Right renal pelvis (tissue), 4 donors: ENCODE measurements around the gene CITED2. TPM values are rescaled to one million over a fixed set of nuclear protein-coding genes. Genes with fewer than 3 reads are reported as not detected.

Experiments used
- DNase-seq, 4 donors: peaks; one replicate each; pipeline ENCODE4 v3.0.0-alpha.2; 2013; ENCODE audit warnings: low read depth in 4 of 4, low spot score in 3 of 4, missing footprints in 1 of 4
- polyA plus RNA-seq, 4 donors: library from polyadenylated mRNA; unstranded; fragments of 120-200 nt; gene quantifications; one replicate each; pipeline ENCODE4 v1.2.1, GENCODE V29; 2013; ENCODE audit not compliant: insufficient read length in 4 of 4

Gene CITED2
- polyA plus RNA-seq, 4 donors = 173 to 217 (median 201) TPM

DNA sequence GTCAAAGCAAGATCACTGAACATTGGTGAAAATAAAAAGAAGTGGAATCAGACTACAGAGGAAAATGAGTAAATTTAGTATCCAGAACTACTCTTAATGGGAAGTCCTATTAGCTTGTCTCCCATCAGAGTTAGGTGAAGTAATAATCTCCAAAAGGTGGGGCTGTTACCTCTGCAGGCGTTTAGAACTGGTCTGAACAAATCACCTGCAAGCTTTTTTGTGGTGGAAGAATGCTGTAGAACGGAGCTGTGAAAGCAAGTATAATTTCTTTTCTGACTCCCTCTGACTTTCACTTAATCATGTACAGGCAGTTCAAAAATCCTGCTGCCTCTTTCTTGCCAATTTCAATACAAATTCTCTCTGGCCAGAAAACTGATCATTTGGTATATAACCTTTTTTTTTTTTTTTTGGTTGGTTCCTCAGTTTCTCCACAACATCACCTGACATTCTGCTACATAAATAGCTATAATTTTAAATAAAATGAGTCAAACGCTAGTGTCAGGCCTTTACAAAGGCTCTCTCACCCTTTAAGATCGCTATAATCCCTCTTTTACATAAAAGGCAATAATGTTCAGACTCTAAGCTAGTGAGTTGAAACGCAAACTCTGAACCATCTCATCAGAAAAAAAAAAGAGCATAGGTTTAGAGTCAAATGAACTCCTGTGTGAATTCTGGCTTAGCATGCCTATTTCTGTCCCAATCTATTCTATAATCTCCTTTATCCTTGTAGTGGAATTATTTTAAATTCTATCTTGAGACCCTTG, 38.8 kb downstream of the CITED2 start:
- DNase-seq = no peak

DNA sequence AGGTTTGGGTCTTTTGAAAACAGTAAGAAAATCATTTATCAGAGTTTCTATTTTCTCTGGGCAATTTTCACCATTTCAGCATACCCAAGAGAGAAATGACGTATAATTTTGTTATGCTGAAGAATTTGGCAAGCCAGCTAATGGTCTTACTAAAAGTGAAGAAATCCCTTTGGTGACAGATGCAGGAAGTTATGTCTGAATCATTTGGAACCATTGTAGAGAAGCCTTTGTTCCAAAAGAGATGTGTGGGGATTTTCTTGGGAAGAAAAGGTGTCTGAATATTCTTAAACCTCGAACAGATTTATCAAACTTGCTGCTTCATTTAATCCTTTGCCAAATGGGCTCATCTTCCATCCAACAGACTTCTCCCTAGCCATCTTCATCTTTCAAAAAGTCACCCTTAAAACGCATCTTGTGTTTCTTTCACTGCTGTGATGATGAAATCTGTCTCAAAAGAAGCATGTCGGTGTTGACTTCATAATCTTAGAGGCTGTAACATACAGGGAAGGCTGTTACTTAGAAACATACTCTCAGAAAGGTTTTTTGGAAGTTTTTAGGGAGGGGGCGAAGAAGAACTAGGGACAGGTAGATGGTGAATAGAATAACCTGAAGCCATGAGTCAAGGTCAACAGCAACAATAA, 39.5 kb downstream of the CITED2 start:
- no peak for DNase-seq

DNA sequence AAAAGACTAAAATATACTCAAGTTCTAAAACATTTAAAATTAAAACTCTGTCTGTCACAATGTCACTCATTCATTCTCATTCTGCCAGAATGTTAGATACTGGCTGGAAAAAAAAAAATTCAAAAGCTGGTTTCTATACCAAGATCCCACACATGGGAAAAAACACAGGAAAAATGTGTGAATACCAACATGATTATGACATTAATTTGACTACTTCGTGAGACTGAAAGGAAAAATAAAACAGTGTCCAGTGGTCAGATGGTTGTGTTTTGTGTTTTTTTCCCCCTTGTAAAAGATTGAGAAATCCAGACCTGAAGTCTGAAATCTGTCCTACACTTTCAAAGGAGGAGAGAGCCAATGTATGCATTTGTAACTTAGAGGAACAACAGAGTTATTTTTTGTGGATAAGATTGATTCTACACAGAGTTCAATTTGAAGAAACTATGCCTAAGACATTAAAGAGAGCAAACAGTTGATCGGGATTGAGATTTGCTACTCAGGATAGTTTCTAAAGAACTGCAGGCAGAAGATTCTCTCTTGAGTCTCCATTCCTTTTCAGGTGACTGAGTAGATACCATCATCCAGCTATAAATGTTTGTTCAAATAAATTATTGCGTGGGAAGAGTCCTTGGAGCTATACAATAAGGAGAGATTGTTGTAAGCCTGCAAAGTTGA, 43.5 kb downstream of the CITED2 start:
- DNase-seq = no peak

DNA sequence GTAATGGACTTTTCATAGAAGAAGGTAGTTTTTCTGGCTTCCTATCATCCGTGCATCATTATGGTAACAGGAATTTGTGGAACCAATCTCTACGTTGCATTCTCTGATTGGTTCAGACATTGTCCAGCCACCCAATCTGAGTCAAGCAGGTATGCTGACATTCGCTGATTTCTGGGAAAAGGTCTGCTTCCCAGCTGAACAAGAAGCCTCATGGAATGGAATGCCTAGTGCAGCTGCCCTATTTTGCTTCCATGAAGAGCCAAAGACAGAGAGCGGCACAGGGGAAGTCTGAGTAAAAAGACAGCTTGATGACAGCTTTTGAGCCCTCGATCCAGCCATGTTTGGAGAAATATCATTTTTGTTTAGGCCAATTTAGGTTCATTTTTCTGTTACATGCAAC, 44.1 kb downstream of the CITED2 start:
- no peak for DNase-seq

DNA sequence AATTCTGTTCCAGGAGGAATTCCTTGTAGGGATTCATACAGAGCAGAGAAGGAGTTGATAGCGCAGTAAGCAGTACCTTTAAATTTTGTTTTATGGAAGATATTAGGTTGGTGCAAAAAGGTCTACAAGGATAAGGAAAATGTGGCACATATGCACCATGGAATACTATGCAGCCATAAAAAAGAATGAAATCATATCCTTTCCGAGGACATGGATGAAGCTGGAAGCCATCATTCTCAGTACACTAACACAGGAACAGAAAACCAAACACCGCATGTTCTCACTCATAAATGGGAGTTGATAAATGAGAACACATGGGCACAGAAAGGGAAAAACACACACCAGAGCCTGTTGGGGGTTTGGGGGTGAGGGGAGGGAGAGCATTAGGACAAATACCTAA, 45.2 kb downstream of the CITED2 start:
- DNase-seq = no peak

DNA sequence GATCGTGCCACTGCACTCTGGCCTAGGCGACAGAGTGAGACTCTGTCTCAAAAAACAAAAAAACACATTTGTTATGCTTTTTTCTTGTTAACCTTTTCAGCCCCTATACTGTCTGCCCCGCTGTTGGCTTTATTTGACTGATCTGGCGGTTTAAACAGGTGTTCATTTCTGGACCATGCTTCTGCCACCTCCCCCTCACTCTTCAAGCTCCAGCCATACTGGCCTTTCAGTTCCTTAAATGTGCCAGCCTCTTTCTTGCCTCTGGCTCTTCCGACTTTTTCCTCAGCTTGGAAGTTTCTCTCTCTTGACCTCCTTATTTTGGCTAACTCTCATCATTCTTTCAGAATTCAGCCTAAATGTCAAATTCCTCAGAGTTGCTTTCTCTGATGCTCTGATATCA, 47.4 kb downstream of the CITED2 start:
- no peak for DNase-seq

DNA sequence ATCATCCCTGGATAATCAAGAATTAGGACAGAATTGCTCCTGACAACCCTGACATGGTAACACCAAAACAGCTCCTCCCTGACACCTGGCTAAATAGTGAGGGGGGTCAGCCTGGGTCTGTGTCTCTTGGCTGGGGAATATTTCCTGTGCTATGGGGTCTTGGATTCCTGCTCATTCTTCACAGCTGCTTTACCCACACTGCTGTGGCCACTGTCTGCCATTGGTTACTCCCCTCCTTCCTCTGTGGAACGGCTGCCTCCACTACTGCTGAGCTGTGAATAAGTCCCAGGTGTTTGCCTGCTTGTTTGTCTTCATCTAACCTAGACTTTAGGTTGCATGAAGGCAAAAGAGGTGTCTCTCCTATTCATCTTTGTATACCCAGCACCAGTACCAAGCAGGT, 48.8 kb downstream of the CITED2 start:
- no peak for DNase-seq

DNA sequence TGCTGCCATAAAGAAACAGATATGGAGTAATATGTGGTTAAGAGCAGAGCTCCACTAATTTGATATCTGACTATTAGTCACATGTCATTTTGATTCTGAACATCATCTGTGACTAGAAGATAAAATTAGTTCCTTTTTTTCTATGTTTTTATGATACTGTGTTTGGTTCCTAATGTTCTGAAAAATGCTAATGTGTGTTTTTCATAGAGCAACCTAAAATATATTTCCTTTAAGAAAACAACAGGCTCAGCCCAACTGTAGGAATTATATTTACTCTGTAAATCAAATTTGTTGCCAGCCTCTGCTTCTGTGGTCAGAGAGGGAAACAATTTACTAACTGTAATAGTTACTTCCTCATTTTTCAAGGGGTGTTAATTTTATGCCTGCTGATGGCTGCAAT, 49.3 kb downstream of the CITED2 start:
- no peak for DNase-seq

DNA sequence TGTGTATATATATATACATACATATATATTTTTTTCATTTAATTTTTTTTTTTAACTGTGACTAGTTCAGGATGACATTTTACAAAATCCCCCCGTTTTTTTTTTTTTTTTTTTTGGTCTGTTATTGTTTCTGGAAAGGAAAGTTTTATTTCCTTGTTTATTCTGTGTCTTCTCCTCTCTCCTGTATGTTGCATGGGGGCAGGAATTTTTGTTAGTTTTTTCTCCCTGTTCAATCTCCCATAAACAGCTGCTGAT, 50.2 kb downstream of the CITED2 start:
- no peak for DNase-seq

DNA sequence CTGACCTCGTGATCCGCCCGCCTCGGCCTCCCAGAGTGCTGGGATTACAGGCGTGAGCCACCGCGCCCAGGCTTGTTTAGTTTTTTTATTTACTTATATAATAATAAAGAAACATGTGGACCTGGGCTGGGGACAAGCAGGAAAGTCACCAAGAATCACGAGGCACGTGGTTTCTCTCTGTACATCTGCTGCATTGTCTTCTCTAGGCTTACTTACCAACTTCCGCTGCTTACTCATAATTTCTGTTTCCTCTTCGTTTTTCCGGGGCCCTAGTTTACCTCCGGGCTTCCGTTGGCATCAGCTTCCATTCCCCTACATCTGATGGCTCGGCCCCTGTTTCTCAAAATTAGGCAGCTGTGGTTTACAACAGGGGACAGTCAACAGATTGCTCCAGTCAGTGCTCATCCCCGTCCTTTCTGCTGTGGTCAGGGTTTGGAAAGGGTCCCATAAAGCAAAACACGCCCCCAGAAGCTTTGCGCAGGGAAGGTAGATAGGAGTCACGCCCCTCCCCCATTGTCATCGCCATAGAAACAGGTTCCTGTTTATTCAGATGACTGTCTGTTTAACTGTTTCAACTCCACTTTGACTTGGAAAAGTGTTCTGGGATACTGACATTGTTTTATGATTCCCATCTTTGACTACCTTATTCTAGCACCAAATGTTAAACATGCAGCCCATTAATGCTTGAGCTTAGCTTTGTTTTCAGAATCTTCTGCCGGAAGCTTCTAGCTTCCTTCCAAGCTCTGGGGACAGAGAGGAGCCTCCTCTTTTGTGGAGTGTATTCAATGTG, 50.7 kb downstream of the CITED2 start:
- DNase-seq = peak; percentile 35 to 62 (median 47)

Other genes starting within 250 kb of the CITED2 start
- gene HECA, start 239.6 kb downstream of the CITED2 start, polyA plus RNA-seq = 10 to 100 TPM; 14.3 to 19.6 (median 17.1) TPM
- gene TXLNB, start 82.7 kb downstream of the CITED2 start, polyA plus RNA-seq = 1 to 10 TPM; 1.3 to 2.2 (median 1.8) TPM